HTR-8/SVneo (cell line): ENCODE measurements around the gene SLC38A3.
A peak's percentile ranks its signal among the peaks of the same experiment; 100 is the strongest.

Experiments used
- DNase-seq: peaks from one replicate; pipeline ENCODE4 v3.0.0; 2011; ENCODE audit warnings: low spot score, mixed read lengths; ENCODE audit not compliant: insufficient read length
- FAIRE-seq: peaks from 2 replicates; lab custom pipeline; 2011; peaks lifted over from hg19 to GRCh38; lab: Jason Lieb, UNC

SLC38A3 gene

GRCh38 chr3:50189274-50189673 lies 15.8 kb upstream of the SLC38A3 start:
- DNase-seq (peak; percentile 88), FAIRE-seq (peak; percentile 86)

DNA sequence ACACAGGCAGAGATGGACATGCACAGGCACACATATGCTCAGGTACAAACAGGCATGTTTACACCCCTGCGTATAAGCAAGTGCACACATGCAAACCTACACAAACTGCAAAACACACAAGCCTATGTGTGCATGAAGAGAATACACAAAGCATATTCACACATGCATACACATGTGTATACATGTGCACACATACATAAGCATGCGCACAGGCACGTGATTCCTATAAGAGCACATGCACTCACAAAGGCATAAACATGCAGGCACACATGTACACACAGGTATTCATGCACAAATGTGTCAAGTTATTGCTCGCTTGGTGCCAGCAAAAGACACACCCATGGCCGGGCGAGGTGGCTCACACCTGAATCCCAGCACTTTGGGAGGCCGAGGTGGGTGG lies 15.1 kb upstream of the SLC38A3 start:
- FAIRE-seq (peak; percentile 92), DNase-seq (no peak)

GRCh38 chr3:50190936-50191660 lies 14.0 kb upstream of the SLC38A3 start, which contains the start of gene GNAT1:
Gene GNAT1, plus strand, starts transcription at chr3:50191610. Its CDS starts 116 bp downstream, at chr3:50191726.
- no peak for DNase-seq
- no peak for FAIRE-seq

- FAIRE-seq (no peak), DNase-seq (no peak)
Measured at GRCh38 chr3:50192124-50192523, 12.9 kb upstream of the SLC38A3 start.

DNA sequence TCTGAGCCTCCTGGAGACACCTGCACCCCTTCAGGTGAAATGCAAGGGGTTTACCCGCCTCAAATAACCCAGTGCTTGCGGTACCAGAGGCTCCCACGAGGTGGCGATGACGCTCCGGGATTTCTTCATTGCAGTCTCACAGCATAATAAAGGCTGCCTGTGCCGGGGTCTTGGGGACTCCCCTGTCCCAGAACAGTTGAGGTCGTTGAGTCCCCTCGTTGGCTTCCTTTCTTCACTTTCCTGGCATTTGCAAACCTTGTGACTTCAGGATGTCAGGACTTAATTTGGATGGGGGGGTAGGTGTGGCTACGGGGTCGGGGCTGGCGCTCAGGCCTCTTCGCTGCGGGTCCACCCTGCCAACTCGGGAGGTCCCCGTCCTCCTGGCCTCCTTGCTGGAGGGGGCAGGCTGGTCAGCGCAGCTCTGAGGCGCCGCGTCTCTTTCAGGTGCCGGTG lies 12.4 kb upstream of the SLC38A3 start:
- DNase-seq: peak; percentile 73
- peak; percentile 78 for FAIRE-seq

DNA sequence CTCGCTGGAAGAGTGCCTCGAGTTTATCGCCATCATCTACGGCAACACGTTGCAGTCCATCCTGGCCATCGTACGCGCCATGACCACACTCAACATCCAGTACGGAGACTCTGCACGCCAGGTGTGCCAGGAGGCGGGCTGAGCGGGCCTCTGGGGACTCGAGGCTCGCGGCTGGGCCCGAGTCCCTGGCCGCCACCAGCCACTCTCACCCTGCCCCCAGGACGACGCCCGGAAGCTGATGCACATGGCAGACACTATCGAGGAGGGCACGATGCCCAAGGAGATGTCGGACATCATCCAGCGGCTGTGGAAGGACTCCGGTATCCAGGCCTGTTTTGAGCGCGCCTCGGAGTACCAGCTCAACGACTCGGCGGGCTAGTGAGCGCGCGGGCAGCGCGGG lies 11.8 kb upstream of the SLC38A3 start:
- FAIRE-seq: no peak
- no peak for DNase-seq

- FAIRE-seq (no peak), DNase-seq (no peak)
Measured at GRCh38 chr3:50193746-50194127, 11.3 kb upstream of the SLC38A3 start.

DNA sequence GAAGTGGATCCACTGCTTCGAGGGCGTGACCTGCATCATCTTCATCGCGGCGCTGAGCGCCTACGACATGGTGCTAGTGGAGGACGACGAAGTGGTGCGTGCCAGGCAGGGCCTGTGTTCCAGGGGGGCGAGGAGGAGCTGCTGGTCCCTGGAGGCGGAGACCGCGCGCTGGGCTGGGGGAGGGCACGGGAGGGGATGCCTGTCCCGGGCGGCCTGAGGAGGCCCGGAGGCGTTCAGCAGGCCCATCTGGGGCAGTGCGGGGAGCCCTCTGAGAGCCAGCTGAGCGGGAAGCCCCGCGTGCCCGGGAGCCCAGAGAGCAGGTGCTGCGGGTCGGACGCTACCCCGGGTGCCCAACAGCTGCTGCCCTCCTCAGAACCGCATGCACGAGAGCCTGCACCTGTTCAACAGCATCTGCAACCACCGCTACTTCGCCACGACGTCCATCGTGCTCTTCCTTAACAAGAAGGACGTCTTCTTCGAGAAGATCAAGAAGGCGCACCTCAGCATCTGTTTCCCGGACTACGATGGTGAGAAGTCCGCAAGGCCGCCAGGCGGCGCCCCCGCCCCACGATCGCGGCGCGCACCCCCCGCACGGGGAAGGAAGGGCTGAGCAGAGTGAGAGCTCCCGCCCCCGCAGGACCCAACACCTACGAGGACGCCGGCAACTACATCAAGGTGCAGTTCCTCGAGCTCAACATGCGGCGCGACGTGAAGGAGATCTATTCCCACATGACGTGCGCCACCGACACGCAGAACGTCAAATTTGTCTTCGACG lies 10.8 kb upstream of the SLC38A3 start:
- FAIRE-seq (peak; percentile 85), DNase-seq (peak; percentile 68)

DNA sequence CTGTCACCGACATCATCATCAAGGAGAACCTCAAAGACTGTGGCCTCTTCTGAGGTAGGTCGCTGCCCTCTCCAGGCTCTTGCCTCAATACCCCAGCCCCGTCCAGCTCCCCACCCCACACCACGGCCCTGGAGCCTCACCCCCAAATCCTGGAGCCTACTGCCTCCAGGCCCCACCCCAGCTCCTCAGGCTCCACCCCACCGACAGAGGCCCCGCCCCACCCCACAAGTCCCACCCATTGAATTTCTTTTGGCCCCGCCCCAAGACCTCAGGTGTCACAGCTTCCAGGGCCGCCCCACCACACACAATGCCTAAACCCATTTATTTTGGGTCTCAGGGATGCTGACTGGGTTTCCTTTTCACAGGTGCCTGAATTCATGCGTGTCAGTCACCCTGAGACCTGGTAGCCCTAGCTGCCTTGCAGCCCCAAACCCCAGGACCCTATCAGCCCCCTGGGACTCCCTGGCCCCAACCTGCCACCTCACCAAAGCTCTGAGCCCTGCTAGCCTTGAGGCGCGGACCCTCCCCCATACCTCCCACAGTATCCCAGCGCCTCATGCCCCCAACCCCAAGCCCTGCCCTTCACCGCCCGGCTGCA lies 10.1 kb upstream of the SLC38A3 start:
- peak; percentile 26 for FAIRE-seq
- DNase-seq: no peak

GRCh38 chr3:50195501-50196252 lies 9.4 kb upstream of the SLC38A3 start:
- FAIRE-seq (peak; percentile 72), DNase-seq (no peak)

- DNase-seq (no peak), FAIRE-seq (peak; percentile 23)
Measured at GRCh38 chr3:50196253-50196801, 8.7 kb upstream of the SLC38A3 start.

- DNase-seq (no peak), FAIRE-seq (no peak)
Measured at GRCh38 chr3:50201573-50202315, 3.3 kb upstream of the SLC38A3 start.

DNA sequence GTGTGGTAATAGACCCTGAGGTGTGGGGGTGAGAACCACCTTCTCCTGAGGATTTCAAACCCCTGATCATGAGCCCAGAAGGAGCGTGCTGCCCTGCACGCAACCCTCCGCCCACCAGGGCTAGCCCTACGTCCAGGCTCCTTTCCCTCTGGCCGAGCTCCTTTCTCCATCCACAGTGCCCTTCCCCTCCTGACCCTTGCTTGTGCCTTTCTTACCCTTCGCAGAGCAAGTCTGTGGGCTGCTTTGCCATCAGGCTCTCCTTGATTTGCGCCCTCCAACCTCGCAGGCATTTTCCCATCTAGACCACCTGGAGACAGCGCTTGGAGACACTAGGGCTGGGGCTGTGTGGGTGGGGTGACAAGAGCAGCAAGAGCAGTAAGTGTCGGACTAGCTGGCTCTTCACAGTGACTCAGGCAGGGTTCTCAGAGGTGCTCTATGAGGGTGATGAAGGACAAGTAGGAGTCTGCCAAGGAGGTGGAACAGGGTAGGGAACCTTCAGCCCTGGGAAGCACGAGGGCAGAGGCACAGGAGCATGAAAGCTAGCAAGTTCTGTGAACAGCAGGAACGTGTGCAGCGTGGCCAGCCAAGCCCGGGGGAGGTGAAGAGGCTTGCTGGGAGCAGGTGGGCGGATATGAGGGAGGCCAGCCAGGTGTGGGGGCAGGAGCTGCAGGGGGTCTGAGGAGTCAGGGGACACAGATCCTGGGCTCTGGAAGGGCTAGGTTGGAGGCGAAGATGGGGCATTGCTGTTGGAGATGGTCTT lies 2.5 kb upstream of the SLC38A3 start:
- DNase-seq (no peak), FAIRE-seq (no peak)

GRCh38 chr3:50203113-50203808 lies 1.8 kb upstream of the SLC38A3 start:
- DNase-seq (no peak), FAIRE-seq (no peak)

DNA sequence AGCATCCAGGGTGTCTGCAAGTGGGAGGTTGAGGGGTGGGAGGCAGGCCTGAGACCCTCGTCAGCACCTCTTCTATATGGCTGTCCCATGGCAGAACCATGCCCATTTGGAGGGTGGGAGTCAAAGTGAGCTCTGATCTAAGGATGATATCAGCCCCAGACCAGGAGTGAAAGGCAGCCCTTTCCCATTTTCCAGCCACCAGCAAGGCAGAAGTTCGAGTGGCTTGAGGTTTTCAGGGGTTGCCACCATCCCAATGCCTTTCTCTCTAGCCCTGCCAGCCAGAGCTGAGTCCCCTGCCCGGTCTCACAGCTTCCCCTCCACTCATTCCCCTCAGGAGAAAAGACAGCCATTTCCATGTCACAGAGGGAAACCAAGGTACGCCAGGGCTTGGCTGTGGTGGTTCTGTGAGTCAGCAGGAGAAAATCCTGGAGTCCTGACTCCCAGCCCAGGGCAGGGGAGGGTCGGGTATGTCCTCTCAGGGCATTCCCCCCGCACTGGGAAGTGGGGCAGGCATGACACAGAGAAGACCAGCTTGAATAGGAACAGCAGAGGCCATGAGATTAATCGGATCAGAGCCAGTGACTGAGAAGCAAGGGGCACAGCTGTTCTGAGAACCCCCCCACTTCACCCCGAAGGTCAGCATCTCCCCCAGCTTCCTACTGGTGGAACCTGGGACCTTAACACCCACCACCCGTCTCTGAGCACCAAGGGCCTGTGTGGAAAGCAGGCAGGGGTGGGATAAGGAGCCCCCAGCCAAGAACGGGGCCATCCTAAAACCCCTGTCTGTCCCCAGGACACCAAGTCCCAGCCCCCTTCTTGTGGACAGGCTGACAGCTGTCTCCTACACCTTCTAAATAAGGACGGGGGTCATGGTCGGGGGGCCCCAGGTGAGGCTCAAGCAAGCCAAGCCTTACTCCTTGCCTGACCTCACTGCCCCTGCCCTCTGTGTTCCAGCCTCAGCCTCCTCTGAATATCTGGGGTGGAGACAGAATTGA lies 965 bp upstream of the SLC38A3 start:
- FAIRE-seq: no peak
- DNase-seq: no peak

- DNase-seq (no peak), FAIRE-seq (no peak)
Measured at GRCh38 chr3:50205413-50206276, 574 bp downstream of the SLC38A3 start.
